GM20431 (cell line): ENCODE data around the gene EMCN.
"Not testable (repeated sequence)": the region's sequence is repeated elsewhere in the genome, so short reads cannot be mapped to it uniquely, and the experiment has no call there.

ENCODE experiments used
- in situ Hi-C: fragments of 300-500 bp; cut with MseI, MboI; formaldehyde crosslinking; loops from one replicate; pipeline ENCODE4 v1.15.0; 2020; ENCODE audit warnings: low sequenced_read_pairs; ENCODE audit not compliant: unreplicated experiment

EMCN gene, protein sequence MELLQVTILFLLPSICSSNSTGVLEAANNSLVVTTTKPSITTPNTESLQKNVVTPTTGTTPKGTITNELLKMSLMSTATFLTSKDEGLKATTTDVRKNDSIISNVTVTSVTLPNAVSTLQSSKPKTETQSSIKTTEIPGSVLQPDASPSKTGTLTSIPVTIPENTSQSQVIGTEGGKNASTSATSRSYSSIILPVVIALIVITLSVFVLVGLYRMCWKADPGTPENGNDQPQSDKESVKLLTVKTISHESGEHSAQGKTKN

DNA sequence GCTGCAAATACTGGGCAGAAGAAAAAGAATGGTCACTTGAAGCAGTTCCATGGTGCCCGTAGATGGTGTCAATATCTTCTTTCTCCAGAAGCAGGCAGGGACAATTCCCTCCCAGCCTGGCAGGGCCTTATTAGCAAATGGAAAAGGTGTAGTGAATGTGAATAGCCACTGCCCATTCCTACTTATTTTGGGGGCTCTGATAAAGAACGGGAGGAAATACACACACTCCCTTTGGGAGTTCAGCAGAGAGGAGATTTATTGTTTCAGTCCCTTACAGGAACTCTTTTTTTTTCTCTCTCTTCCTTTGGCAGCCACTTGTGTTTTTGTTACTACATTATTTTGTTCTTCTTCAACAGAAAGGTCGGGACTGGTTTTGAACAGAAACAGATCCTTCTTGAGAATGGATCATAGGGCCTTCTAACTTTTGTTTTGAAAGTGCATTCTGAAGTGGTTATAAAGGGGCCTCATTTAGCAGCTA is at the start of gene EMCN:
Gene EMCN, minus strand, starts transcription at position 159 of the 478 bp plus-strand sequence. Its CDS starts 108 bp downstream, at position 51.
- in situ Hi-C loops = no loop called here

DNA sequence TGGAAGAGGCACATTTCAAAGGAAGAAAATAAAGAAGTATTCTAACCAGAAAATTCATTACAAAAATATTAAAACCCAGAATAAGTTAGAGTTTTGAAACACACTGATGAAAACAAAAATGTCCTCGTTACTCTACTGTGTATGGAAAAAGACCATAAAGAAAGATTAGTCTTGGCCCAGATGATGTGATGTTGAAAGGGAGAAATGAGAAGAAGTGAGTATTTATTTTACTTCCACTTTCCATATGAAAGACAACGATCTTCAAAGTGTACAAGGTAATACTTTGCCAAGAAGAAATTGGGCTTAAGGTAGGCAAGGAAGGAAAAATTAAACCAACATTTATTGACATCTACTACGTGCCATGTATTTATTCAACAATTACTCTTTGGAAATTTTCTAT is 48.6 kb upstream of the EMCN start:
- in situ Hi-C loops = no loop called here

GRCh38 chr4:100557306-100557705 is 39.5 kb upstream of the EMCN start:
- in situ Hi-C loops = no loop called here

DNA sequence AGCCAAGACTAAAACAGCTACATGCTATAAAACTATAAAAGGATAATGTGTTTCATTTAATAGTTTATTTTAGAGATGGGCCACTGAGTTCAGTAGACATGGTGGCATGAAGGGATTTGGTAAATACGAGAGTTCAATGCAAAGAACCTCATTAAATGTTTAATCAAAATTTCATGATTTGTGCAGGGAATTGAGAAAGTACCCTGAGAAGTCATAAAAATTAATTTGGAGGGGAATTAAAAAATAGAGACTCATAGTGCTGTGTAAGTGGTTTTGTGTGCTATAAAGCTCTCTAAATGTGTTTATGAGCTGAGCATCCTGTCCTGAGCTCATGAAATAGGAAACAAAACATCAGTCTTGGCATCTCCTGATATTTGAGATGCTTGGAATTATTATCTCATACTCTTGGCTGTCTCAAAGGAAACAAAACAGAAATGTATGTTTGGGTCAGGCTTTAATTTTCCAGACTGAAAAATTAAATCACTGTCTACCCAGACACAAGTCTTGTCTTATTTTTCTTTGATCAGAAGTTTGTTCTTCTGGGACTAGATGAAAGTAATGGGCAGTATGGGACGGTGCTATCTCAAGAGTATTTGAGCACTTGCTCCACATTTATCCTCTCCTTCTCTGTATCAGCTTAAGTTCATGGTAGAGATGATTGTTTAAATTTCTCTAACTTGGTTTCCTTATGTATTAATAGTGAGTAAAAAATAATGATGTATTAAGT is 38.0 kb upstream of the EMCN start:
- in situ Hi-C loops = no loop called here

DNA sequence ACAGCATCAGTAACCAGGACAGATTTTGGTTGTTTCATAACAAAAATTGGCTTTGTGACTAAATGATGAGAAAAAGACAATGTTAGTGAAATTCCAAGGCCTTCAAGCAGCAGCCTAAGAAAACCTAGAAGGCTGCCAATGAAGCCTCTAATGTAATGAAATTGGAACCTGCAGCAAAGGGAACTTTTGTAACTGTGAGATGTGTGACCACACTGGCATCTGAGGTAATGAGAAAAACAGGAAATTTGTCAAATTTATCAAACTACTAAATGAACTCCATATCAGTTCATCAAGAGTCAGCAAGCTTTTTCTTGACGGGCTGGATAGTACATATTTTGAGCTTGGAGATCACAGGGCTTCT is 30.4 kb upstream of the EMCN start:
- in situ Hi-C loops = no loop called here

GRCh38 chr4:100547541-100548199 is 29.8 kb upstream of the EMCN start:
- in situ Hi-C loops = no loop called here

DNA sequence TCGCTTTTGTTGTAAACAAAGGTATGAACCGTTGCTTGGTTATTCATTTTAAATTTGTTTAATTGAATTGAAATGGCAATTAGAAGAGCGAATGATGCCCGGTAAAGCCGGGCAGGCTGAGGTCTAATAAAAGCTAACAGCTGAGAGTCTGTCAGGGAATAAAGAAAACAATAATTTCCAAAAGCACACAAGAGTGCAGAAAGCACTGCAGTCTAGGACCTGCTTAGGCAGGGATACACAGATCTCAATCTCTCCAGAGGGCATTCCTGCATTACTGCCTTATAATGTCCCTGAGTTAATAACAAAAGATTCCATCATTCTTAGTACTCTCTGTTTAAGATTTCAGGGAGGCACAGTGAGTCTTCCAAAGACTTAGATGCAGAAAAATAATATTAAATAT is 27.6 kb upstream of the EMCN start:
- in situ Hi-C loops = no loop called here

GRCh38 chr4:100540131-100540530 is 22.3 kb upstream of the EMCN start:
- in situ Hi-C loops = no loop called here

DNA sequence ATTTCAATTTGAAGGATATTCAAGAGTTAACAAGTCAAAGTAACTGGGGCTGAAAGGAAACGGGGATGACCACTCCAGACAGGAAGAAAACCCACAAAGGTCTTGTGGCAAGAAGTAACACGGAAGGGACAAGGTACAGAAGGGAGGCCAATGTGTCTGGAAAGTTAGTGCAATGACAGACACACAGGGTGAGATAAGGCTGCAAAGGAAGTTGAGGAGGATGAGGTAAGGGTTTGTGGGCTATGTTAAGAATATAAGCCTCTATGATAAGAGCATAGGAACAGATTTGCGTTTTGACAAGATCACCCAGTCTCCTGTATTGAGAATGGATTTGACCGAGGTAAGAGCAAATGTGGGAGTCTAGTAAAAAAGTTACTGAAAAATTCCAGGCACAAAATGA is 21.9 kb upstream of the EMCN start:
- in situ Hi-C loops = no loop called here

DNA sequence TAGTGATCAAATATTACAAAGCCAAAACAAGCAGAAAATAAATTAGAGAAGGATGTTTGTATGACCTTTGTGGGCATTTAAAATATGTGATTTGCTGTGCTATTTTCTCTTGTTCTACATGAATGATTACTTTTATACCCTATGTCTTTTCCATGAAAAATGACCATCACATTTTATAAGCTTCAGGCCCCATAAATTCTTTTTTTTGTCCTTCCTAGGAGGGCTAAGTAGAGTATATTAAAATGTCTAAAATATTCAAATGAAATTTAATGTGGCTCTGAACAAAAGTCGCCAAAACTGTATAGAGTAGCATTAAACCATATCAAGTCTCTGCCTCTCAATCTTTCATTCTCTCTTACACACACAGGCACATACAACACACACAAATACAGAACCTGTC is 15.9 kb upstream of the EMCN start:
- in situ Hi-C loops = no loop called here

DNA sequence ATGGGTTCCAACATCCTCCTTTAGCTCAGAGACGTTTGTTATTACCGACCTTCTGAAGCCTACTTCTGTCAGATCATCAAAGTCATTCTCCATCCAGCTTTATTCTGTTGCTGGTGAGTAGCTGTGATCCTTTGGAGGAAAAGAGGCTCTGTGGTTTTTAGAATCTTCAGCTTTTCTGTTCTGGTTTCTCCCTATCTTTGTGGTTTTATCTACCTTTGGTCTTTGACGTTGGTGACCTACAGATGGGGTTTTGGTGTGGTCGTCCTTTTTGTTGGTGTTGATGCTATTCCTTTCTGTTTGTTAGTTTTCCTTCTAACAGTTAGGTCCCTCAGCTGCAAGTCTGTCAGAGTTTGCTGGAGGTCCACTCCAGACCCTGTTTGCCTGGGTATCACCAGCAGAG is 12.3 kb upstream of the EMCN start:
- in situ Hi-C loops = not testable (repeated sequence)

GRCh38 chr4:100525686-100526085 is 7.9 kb upstream of the EMCN start:
- in situ Hi-C loops = no loop called here

DNA sequence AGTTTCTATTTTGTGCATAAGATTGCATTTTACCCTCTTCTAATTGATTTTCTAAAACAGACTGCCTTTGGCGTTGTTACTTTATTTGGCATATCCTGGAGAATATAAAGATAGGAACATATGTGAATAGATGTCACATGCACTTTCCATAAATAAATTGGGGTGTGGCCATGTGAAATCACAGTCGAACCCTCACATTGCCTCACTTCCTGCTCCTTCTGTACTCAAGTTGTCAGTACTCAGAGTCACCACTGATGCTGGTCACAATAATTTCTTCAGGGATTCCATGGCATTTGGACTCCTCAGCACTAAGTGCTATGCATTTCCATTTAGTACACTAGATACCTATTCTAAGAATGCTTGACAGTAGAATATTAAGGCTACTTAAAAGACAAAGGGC is 1.4 kb upstream of the EMCN start:
- in situ Hi-C loops = no loop called here

- in situ Hi-C loops = no loop called here
These were observed 1.6 kb downstream of the EMCN start for GRCh38 chr4:100516225-100516624.

DNA sequence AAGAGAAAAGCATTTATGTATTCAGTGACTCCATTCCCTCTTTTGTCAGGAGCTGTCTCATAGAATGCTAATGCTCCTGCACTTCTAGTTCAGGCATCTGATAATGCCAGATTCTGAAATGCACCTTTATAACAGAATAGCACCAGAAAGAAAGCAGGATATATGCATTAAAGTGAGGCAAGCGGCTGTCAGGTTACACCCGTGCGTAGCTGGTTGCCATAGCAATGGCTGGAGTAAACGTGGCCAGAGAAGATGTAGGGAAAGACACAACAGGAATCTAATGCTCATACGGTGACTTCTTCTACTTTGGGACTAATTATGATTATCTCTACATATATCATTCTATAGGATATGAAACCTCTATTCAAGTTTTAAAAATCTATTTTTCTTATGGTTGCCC is 5.9 kb downstream of the EMCN start:
- in situ Hi-C loops = no loop called here

GRCh38 chr4:100510551-100510950 is 7.3 kb downstream of the EMCN start:
- in situ Hi-C loops = no loop called here

DNA sequence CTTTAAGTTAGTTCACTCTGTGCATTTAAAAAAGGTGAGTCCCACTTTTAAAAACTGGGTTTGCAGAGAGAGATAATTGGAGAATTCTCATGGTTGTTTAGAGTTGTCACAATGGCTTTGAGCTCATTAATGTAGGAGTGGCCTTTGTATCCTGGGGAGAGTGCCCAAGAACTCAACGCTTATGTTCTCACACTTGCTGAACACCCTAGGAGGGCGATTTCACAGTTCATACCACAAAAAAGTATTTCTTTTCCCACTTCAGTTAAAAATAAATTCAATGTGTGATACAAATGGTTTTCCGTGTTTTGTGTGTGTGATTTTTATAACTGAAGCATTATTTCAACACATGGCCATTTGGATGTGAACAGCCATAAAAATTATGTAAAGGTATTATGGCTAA is 8.4 kb downstream of the EMCN start:
- in situ Hi-C loops = no loop called here

DNA sequence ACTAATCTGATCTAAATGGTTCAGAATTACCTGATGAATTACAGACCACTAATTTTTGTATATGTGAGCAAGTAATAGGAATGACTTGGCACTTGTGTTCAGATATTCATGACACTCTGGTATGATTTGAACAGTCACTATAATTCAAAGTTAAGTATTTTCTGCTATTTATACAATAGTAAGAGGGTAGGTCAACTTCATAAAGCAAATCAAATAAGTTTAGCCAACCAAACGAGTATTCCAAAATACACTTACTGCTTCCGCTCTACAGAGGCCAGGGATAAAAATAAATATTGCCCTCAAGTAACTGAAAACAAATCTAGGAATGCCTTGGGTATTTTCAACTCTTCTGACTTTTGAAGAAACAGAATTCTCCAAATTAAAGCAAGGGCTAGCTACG is 9.1 kb downstream of the EMCN start:
- in situ Hi-C loops = no loop called here

DNA sequence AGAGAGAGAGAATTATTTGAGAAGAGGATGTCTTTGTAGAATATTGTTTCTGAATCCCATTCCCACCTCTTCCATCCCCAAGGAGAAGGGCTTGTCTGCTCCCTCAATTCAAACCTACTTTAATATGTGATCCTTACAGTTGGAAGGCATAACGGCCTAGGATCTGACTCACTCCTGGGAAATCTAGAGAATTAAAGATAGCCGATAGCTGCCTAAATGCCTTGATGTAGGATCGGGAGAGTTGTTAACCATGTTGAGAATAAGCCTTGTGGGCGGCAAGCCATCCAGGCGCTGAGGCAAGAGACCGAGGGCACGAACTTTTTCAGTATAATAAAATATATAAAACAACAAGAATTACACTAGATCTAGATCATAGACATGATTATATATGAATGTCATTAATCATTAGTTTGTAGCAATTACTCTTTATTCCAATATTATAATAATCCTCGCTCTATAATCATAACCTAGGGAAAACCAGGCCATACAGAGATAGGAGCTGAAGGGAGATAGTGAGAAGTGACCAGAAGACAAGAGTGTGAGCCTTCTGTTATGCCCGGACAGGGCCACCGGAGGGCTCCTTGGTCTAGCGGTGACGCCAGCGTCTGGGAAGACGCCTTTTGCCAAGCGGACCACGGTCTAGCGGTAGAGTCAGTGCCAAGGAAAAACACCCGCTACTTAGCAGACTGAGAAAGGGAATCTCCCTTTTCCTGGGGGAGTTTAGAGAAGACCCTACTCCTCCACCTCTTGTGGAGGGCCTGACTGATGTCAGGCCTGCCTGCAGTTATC is 13.5 kb downstream of the EMCN start:
- in situ Hi-C loops = no loop called here

GRCh38 chr4:100497791-100498190 is 20.0 kb downstream of the EMCN start:
- in situ Hi-C loops = no loop called here

GRCh38 chr4:100495074-100495473 is 22.7 kb downstream of the EMCN start:
- in situ Hi-C loops = no loop called here
